ENCODE measurements around the gene SLCO3A1.

The SLCO3A1 gene

GRCh38 chr15:91862891-91863504 lies 9.5 kb downstream of the SLCO3A1 start:
- no peak for DNase-seq

- DNase-seq: no peak
Measured at GRCh38 chr15:91863621-91864255, 10.2 kb downstream of the SLCO3A1 start.

GRCh38 chr15:91864664-91865063 lies 11.2 kb downstream of the SLCO3A1 start:
- no peak for DNase-seq

- no peak for DNase-seq
Measured at GRCh38 chr15:91865486-91865885, 12.0 kb downstream of the SLCO3A1 start.

- no peak for DNase-seq
Measured at GRCh38 chr15:91865950-91866349, 12.4 kb downstream of the SLCO3A1 start.

GRCh38 chr15:91866371-91866905 lies 12.9 kb downstream of the SLCO3A1 start:
- no peak for DNase-seq

GRCh38 chr15:91866971-91867372 lies 13.5 kb downstream of the SLCO3A1 start:
- no peak for DNase-seq

- no peak for DNase-seq
Measured at GRCh38 chr15:91867581-91868026, 14.1 kb downstream of the SLCO3A1 start.

- DNase-seq: no peak
Measured at GRCh38 chr15:91870876-91871537, 17.5 kb downstream of the SLCO3A1 start.

- peak in 1 of 2 experiments; percentile 14 for DNase-seq
Measured at GRCh38 chr15:91871837-91872236, 18.3 kb downstream of the SLCO3A1 start.

GRCh38 chr15:91872356-91873137 lies 19.0 kb downstream of the SLCO3A1 start:
- no peak for DNase-seq

- no peak for DNase-seq
Measured at GRCh38 chr15:91873138-91873536, 19.6 kb downstream of the SLCO3A1 start.

- DNase-seq: no peak
Measured at GRCh38 chr15:91874171-91874570, 20.7 kb downstream of the SLCO3A1 start.

GRCh38 chr15:91874992-91875660 lies 21.6 kb downstream of the SLCO3A1 start:
- DNase-seq: no peak

- no peak for DNase-seq
Measured at GRCh38 chr15:91876187-91876586, 22.7 kb downstream of the SLCO3A1 start.

GRCh38 chr15:91878319-91878870 lies 24.9 kb downstream of the SLCO3A1 start:
- DNase-seq: no peak

GRCh38 chr15:91879158-91879557 lies 25.6 kb downstream of the SLCO3A1 start:
- no peak for DNase-seq

- DNase-seq: no peak
Measured at GRCh38 chr15:91880373-91880772, 26.9 kb downstream of the SLCO3A1 start.

- no peak for DNase-seq
Measured at GRCh38 chr15:91881569-91882297, 28.2 kb downstream of the SLCO3A1 start.

GRCh38 chr15:91882858-91883586 lies 29.5 kb downstream of the SLCO3A1 start:
- DNase-seq: no peak

- DNase-seq: no peak
Measured at GRCh38 chr15:91884606-91885005, 31.1 kb downstream of the SLCO3A1 start.
